Measurements from ENCODE around the gene TRIM72.
"Not testable (repeated sequence)": the region's sequence is repeated elsewhere in the genome, so short reads cannot be mapped to it uniquely, and the experiment has no call there.

The TRIM72 gene

GRCh38 chr16:31273676-31274075 lies 59.8 kb downstream of the TRIM72 start:
- no peak for DNase-seq (ENCODE audit: low read depth)

DNA sequence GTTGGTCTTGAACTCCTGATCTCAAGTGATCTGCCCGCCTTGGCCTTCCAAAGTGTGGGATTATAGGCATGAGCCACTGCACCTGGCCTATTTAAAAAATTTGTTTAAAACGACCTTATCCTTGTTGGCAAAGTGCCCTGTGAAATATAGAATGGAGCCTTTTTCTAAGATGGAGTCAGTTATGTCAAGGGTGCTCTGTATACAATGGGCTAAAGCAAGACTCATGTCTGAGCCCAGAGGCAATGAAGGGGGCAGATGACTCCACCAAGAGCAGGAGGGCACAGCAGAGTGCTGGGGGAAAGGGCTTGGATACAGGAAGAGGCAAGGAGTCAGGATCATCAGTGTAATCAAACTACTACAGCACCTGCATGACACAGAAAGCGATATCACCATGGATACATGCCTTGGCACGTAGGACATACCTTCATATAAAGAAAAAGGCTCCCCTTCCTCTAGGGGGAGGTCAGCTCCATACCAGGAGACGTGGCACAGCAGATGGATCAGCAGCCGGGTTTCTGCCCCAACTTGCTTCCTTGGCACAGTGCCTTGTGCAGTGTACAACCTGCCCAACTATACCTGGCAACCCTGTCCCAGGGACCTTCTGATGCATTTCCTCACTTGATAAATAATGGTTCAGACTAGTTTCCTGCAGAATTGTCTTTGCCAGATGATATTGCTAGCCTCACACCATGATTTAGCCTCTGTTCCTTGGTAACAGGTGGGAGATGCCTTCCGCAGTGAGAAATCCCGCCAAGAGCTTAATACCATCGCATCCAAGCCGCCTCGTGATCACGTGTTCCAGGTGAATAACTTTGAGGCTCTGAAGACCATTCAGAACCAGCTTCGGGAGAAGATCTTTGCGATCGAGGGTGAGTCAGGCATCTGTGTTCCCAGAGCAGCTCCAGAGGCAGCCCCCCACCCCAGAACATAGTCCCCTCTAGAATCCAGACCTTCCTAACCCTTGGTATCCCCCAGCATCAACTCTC lies 61.2 kb downstream of the TRIM72 start:
- H3K4me3 ChIP-seq (ENCODE audit: low read depth, low read length) = no peak overlapping the region
- DNase-seq (ENCODE audit: low read depth) = no peak

More at GRCh38 chr16:31273676-31274075, 59.8 kb downstream of the TRIM72 start:
- H3K4me3 ChIP-seq (ENCODE audit: low read depth, low read length) = no peak overlapping the region

DNA sequence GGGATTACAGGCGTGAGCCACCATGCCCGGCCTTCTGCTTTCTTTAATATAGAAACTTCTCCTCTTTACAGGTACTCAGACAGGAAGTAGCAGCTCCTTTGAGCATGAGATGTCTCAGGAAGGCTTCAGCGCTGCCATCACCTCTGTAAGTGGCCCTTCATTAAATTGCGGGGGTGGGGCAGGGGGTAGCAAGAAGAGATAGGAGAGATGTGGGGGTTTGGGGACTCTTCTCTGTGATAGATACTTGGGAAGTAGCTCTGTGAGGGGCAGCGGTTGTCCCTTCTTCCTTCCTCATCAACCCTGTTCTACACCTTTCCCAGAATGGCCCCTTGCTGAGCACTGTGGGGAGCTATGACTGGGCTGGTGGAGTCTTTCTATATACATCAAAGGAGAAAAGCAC lies 62.7 kb downstream of the TRIM72 start:
- no peak for DNase-seq (ENCODE audit: low read depth)
- no peak overlapping the region for H3K4me3 ChIP-seq (ENCODE audit: low read depth, low read length)

GRCh38 chr16:31277659-31278260 lies 63.8 kb downstream of the TRIM72 start:
- no peak for DNase-seq (ENCODE audit: low read depth)

GRCh38 chr16:31278853-31279252 lies 64.9 kb downstream of the TRIM72 start:
- H3K4me3 ChIP-seq (ENCODE audit: low read depth, low read length) = not testable (repeated sequence)

More at GRCh38 chr16:31277659-31278260, 63.8 kb downstream of the TRIM72 start:
- H3K4me3 ChIP-seq (ENCODE audit: low read depth, low read length) = no peak overlapping the region

More at GRCh38 chr16:31278853-31279252, 64.9 kb downstream of the TRIM72 start:
- DNase-seq (ENCODE audit: low read depth) = not testable (repeated sequence)

All from skeletal muscle cell (primary cell).